ENCODE measurements around the gene IL21R.
"Not testable (repeated sequence)": the region's sequence is repeated elsewhere in the genome, so short reads cannot be mapped to it uniquely, and the experiment has no call there.

IL21R gene

GRCh38 chr16:27428026-27428785 lies 26.2 kb downstream of the IL21R start:
- peak; percentile 23 for DNase-seq

- DNase-seq = peak; percentile 20
Observed at GRCh38 chr16:27429330-27429871, 27.4 kb downstream of the IL21R start.

- peak; percentile 21 for DNase-seq
Observed at GRCh38 chr16:27429981-27430441, 28.0 kb downstream of the IL21R start.

GRCh38 chr16:27430512-27430911 lies 28.5 kb downstream of the IL21R start:
- no peak for DNase-seq

GRCh38 chr16:27430923-27431484 lies 29.0 kb downstream of the IL21R start:
- DNase-seq = peak; percentile 39

GRCh38 chr16:27431773-27432532 lies 30.0 kb downstream of the IL21R start:
- peak; percentile 23 for DNase-seq

DNA sequence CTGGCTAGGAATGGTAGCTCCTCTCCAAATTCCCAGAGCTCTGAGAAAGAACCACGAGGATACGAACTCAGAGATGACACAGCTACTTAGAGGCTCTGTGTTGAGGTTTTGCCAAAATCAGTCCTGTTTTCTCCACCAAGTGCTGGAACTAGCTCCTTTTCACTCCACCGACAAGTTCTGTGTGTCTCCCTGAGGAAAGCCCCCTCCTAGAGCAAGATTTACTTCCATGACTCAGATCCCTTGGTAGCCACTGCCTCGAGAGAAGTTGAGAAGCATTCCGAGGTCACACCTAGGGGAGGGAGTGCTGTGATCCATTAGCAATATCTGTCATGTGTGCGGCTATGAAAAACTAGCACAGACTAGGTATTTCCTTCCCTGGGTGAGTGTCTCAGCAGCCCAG lies 30.6 kb downstream of the IL21R start:
- peak; percentile 17 for DNase-seq

GRCh38 chr16:27433191-27433590 lies 31.2 kb downstream of the IL21R start:
- not testable (repeated sequence) for DNase-seq

GRCh38 chr16:27433636-27434035 lies 31.7 kb downstream of the IL21R start:
- DNase-seq = peak; percentile 12

DNA sequence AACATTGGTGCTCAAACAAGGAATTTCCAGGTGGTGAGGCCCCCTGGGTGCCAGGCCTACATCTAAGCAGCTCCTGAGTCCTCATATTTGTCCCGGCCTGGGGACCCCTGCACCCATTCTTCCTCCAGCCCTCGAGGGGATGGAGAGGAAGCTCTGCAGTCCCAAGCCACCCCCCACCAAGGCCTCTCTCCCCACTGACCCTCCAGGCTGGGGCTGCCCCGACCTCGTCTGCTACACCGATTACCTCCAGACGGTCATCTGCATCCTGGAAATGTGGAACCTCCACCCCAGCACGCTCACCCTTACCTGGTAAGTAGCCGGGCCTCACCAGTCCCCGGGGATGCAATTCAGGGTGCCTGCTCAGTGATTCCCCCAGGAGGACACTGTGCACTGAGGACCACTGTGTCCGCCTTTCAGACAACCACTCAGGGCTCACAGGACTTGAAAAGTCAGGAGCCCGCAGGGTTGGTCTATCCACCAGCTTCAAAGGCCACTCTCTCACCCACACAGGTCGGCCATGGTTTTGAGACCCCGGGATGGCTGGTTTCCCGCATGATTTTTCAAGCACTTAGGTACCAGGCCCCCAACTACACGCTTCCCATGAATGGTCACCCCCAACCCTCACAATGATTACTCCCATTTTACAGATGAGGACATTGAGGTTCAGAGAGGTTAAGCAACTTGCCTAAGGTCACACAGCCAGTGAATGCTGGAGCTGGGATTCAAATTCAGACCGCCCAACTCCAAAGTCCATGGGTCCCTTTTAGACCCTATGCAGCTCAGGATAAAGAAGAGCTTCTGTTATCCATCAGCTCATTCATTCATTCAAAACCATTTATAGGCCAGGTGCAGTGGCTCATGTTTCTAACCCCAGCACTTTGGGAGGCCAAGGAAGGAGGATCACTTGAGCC lies 32.4 kb downstream of the IL21R start:
- peak; percentile 18 for DNase-seq

GRCh38 chr16:27435146-27435545 lies 33.2 kb downstream of the IL21R start:
- not testable (repeated sequence) for DNase-seq

- DNase-seq = peak; percentile 17
Observed at GRCh38 chr16:27436065-27436464, 34.1 kb downstream of the IL21R start.

- DNase-seq = peak; percentile 19
Observed at GRCh38 chr16:27436921-27437650, 35.1 kb downstream of the IL21R start.

- DNase-seq = no peak
Observed at GRCh38 chr16:27437946-27438345, 36.0 kb downstream of the IL21R start.

DNA sequence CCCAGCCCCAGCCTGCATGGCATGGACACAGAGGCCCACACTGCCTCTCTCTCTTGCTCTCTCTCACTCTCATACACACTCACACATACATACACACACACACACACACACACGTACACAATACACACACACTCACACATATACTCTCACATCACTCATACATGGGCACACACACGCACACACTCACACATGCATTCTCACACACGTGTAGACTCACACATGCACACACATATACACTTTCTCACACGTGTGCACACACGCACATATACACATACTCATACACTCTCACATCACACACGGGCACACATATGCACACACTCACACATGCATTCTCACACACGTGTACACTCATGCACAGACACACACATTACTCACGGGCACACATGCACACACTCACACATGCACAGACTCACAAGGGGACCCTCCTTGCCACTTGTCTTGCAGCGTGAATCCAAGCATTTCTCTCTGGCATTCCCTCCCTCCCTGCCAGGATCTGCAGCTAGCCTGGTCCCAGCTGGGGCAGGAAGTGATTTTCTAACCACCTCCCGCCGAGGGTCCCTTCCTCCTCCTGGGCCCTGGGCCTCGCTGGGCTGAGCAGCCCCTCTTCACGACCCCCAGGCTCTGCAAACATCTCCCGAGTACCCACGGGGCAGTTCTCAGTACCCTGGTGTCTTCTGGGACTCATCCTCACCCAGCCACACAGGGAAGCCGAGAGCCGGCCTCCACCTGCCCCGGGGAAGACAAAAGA lies 37.5 kb downstream of the IL21R start:
- peak; percentile 18 for DNase-seq

DNA sequence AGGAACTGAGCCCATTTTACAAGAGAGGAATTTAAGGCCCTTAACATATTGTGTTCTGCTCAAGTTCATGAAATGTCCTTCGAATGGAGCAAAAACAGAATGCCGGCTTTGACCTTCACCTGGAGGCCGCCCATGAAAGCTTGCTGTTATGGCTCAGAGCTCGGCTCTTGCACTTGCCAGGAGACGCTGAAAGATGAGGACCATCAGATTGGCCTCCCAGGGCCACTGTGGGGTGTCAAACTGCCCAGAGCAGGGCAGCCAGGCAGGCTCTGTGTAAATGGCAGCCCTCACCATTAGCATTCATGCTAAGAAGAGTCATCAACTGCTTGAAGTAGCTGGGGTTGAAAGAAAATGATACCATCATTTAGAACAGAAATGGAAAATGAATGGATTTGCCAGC lies 39.3 kb downstream of the IL21R start:
- DNase-seq = no peak

DNA sequence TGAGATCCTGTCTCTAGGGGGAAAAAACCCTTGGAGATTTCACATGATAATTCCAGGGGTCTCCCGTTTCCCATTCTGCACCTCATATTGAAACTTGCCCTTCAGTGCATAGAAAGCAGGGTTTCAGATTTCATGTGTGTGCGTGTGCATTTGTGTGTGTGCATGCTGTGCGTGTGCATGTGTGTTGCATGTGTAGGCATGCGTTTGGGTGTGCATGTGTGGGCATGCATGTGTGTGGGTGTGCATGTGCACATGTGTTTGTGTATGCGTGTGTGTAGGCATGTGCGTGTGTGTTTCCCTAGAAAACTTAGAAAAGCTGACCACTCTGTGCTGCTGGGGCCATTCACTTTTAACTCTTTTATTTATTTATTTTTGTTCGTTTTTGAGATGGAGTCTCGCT lies 40.0 kb downstream of the IL21R start:
- no peak for DNase-seq

DNA sequence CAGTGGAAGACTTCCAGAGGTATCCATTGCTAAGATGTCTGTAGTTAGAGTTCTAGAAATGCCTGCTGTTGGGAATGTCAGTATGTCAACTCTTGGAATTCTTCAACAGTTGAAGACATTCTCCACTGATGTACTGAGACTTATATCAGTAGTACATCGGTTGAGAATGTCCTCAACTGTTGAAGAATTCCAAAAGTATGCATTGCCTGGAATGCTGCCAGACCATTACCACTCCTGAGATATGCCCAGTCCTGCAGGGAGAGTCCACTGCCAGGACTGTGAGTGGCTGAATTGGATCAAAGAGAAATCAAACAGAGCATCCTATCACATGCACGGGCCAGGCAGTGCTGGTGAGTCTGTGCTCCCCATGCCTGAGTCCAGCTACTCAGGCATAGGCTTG lies 42.0 kb downstream of the IL21R start:
- no peak for DNase-seq

GRCh38 chr16:27444470-27444869 lies 42.5 kb downstream of the IL21R start:
- DNase-seq = no peak

DNA sequence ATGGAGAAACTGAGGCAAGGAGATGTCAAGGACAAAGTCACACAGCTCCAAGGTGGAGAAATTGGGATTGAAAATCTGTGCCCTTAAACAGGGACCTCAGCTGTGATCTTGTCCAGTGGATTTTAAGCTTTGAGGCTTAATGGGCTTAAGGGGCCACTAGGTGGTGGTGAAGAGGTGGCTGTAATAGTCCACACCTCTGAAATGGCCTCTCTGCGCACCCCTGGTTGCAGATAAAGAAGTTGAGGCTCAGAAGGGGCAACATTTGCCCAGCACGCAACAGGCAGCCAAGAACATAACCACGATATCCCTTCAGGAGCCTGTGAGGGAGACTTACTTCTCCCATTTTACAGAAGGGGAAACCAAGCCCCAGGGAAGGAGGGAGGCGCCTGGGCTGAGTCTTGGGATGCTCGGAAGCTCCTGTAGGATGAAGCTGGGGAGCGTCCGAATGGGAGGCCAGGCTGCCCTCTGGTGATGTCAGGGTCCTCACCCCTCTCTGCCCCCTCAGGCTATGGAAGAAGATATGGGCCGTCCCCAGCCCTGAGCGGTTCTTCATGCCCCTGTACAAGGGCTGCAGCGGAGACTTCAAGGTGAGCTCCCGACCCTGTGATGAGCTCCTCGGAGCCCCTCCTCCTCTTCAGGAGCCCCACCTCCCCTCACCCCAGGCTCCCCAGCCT lies 43.7 kb downstream of the IL21R start:
- no peak for DNase-seq
